ENCODE data around the gene AFF3. TPM values are rescaled to one million over a fixed set of nuclear protein-coding genes. Genes with fewer than 3 reads are reported as not detected.
"Not testable (repeated sequence)": the region's sequence is repeated elsewhere in the genome, so short reads cannot be mapped to it uniquely, and the experiment has no call there.

Gene AFF3
- total RNA-seq, 1 donor from 2014 or later, result not detected

DNA sequence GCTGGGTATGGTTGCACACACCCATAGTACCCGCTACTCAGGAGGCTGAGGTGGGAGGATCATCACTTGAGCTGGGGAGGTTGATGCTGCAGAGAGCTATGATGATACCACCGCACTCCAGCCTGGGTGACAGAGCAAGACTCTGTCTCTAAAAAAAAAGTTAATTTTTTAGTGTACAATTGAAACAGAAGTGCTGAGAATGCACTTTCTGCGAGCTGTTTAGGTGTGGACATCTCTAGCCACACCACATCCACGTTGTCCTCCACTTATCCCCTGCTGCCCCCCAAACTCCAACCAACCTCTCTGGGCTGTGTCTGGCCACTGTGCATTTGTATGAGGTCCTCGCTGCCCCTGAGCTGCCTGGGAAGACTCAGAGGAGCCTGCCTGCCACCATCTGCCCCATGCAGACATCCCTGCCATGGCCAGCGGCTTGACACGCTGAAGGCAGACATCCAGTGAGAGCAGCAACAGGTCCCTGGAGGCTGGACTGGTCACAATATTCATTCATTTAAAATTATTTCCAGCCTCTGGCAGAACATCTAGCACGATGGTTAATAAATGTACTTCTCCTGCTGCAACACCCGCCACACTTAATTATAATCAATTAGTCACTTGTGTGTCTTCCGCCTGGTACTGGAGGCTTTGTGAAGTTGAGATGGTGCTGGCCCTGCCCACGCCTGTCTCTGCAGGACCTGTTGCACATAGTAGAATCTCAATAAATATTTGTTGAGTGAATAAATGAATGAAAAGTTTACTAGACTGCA lies 3.7 kb upstream of the AFF3 start:
- DNase-seq, result no peak

DNA sequence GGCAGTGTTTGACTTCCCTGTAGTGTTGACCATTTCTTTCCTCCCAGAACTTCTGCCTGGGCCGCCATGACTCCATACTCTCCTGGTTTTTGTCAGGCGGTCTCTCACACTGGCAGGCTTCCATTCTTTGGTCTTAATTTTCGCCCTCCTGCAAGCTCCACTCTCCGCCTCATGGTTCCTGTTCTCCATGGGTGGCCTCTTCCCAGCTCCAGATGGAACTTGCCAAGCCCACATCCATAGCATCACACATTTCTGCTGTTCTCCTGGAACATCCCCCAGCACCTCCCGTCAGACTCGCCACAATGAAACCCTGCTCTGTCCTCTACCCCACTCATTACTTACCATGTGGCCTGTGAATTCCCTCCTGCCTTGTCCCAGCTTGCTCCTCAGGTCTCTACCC lies 896 bp upstream of the AFF3 start:
- DNase-seq, result no peak

DNA sequence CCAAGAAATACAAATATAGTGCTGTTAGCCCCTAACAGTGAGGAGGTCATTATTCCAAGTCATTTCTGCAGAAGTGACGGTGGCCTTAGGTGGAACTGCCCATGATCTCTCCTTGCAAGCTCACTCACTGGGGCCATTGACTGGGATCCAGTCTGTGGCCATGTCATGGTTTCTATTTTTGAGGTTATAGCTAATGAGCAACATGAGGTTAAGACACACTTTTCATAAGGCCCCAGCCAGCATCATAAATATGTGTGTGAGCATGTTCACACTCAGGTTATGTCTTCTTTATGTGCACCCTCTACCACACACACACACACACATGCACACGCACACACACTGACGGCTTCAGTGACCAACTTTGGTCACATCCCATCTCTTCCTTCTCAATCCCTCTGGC lies 484 bp downstream of the AFF3 start:
- DNase-seq, result no peak

DNA sequence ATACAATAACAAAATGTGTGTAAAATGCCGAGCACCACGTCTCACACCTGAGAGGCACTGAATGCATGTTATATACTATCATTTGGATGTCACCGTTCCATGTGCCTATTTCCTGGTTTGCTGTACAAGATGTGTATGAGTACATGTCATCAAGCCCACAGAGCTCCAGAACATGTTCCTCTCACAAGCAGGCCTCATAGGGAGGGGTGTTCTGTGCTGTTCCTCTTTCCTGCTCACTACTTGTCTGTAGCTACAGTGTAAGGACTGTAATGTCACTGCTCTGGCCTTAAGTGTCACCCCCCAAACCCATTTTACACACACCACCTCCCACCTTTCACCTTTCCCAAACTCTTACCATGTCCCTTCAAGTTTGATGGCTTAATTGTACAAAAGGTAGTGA lies 1.8 kb downstream of the AFF3 start:
- DNase-seq, result no peak

DNA sequence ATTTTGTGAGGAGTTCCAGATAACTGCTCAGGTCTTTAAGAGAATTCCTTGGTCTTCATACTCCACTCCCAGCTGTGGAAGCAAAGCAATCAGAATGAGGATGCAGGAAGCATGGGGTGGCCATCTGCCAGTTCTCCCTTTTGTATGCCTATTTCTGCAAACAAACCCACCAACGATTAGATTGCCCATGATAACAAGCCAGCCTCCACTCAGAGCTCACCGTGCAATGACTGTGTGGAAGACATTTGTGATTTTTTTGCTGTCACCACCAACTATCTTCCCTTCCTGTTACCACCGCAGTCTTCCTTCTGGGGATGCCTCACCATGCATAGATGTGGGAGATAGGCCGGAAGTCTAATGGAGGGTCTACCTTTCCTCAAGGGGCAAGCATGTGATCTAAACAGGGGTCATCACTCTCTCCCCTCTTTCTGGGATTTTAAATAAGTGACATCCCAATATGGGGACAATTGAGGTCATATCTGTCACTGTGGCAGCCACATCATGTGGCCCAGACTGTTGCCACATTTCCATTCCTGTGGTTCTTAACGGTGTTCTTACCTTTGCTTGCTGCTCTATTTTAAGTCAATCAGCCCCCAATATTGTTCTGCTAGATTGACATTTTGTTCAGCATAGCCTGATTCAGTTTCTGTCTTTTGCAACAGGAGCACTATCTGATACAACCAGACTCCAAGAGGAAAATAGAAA lies 4.4 kb downstream of the AFF3 start:
- no peak for DNase-seq

DNA sequence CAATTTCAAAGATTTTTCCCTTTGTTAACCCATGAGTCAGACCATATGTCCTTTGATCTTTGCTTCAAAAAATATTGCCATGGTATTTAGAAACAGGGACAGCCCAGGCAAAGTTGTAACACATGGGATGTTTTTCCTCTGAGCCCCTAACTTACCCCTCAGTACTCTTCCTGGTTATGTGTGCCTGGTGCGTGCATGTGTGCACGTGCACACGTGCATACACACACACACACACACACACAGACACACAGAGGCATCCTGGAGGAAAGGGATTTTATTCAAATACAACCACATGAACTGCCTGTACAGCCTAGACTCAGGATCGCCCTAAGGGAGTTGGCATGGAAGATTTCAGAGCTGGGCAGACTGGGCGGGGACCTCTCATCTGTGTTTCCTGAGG lies 5.1 kb downstream of the AFF3 start:
- no peak for DNase-seq

DNA sequence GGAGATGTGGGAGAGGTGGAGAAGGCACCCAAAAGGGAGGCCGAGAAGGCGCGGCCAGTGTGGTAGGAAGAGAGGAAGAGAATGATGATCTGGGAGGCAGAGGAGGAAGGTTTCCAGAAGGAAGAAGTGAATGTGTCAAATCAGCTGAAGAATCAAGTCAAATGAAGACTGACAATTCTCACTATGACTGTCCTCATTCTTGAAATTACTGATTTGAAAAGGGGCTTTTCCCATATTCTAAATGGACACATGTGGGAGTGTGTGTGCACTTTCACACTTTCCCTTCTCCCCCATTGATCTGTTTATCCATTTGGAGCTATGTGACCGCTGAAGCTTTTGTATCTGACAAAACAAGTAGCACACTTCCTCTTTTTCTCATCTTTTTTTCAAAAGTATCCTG lies 6.1 kb downstream of the AFF3 start:
- DNase-seq, result no peak

DNA sequence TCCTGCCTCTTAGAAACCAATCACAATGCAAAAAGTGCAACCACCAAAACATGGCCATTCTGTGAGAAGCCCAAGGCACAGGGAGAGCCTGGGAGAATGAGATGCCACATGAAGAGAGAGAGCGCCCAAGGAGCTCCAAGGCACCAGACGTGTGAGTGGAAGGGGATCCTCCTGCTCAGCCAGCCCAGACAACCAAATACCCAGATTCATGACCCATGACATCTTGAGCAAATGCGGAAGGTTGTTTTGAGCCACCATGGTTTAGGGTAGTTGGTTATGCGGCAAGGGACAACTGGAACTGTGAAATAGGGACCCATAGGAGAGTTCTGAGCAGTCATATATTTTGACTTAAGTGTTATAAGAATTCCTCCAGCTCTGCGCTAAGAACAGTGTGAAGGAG lies 7.0 kb downstream of the AFF3 start:
- DNase-seq, result no peak

DNA sequence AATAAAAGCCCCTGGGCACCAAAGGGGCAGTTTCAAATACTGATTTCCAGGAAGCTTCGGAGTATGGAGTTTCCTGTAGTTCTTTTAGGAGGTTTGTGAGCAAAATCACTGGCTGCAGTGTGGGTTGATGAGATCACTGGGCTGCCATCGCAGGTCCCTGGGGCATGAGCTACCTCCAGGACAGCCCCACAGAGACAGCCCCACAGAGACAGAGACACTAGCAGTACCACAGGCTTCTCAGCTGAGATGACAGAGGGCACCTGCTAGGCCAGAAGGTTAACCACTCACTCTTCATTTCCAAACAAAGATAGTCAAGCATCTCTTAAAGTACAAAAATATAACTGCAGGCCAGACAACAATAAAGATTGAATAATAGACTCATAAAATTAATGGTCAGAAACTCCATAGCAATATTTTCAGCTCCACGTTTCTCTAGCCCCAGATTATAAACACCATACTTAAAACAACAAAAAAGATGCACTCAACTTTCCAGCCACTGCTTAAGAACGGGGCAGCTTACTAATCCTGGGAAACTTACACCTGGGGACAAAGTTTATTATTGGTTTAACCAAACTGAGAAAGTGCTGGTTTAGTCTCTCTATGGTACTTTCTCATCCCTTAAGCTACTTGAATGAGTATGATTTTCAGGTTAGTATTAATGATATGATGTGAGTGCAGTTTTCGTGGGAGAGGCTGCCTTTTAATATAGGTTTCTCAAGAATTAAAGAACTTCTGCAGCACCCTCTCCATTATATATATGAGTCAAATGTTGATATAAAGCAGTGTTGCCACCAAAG lies 11.6 kb downstream of the AFF3 start:
- no peak for DNase-seq

DNA sequence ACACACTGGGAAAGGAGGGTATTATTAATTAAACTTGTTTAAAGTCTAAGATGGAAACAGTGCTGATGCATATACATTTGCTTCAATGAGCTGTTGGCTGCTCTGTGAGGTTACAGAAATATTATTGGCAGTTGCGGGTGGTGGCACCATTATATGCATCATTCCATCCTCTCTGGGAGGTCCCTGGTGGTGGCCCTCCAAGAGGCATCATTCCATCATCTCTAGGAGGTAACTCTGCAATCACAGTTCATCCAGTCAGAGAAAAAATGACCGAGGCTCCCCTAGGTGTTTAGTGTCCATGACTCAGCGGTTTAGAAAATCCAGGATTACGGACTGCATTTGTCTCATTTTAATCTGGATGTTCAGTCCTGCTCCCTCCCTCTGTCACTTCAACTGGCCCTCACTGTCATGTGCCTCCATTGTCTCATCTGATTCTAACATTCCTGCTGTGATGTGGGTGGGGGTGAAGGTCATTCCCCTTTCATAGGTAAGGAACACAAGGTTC lies 15.4 kb downstream of the AFF3 start:
- DNase-seq, result no peak

DNA sequence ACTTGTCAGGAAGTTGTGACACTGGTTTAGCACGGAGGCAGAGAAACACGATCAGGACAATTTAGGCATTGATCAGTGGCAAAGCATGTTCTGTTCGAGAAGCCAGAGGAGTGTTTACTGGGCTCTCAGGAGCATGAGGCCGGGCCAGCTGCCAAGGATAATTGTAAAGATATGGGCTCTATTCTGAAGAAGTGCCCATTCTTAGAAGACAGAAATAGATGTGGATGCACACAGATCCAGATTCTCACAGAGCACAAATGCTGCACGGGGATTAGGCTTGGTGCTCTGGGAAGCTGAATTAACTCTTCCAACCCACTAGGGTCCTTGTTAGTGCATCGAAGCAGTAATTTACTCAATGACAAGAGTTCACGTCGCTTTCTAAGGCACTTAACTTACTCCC lies 16.2 kb downstream of the AFF3 start:
- no peak for DNase-seq

DNA sequence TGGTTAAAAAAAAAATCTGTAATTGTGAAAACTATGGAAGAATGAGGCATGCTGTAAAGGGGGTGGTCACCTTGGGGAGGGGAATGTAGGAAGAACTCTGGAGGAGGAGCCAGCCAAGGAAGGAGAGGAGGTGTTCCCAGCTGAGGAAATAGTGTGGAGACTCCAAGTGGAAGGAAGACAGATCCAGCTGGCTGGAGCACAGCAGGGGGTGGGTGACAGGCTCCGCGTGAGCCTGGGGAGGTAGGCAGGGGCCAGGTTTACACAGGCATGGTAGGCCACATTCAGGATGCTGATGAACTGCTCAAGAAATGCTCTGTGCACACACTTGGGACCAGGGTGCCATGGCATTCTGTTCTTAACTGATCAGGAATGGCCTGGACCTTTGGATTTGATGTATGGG lies 16.8 kb downstream of the AFF3 start:
- DNase-seq, result no peak

DNA sequence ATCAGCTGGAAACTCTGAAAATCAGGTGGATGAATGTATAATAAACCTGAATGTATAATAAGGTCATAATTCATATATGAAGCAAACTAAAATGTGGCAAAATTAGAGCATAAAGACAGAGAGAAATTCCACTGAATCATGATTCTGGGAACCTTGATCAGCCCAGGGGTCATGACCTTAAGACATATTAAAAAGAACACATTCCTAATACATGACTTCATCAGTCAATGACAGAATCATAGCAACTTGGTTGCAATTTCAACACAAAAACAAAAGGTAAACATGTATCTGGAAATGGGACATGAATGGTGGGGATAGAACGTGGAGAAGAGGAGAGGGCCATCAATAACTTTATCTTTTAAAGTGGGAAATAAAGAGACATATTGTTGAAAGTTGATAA lies 17.6 kb downstream of the AFF3 start:
- peak; percentile 5 for DNase-seq

DNA sequence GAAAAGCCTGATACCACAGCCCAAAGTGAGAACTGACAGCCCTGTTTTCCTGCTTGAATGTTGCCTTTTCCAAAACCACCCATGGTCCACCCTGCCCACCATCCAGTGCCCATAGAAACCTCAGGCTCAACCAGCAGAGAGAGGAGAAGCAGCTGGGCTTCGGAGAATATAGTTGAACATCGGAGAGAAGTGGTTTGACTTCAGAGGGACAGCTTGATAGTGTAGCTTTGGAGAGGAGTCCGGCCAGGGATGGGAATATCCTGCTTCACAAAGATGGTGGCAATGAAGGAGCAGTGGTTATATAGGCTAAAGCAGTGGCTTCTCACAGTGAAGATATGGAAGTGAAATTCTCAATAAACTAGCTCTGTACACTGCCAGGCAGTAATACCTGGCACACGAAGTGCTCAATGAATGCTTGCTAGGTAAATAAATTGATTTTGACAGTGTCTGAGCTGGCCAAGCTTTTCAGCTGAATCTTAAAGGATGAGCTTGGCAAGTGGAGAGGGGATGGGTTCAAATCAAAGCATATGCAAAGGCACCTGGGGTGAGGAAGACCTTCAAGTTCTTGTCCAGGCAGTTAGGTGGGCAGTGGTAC lies 21.2 kb downstream of the AFF3 start:
- DNase-seq, result no peak

DNA sequence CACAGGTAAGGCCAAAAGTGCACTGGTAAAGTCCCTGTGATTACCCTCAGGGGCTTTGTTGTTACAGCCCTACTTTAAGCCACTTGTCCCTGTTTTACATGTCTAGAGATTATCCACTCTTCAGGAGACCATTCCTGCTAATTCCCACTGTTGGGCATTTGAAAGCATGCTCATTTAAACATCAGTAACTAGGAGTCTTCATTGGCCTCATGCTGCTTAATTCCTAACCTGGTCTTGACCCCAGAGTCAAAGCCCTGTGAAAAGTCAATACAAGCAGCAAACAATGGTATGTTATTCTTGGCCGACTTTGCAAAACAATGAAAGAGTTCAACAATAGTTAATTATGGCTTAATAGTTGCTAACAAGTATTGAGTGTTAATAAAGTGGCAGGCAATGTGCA lies 23.2 kb downstream of the AFF3 start:
- peak; percentile 2 for DNase-seq

DNA sequence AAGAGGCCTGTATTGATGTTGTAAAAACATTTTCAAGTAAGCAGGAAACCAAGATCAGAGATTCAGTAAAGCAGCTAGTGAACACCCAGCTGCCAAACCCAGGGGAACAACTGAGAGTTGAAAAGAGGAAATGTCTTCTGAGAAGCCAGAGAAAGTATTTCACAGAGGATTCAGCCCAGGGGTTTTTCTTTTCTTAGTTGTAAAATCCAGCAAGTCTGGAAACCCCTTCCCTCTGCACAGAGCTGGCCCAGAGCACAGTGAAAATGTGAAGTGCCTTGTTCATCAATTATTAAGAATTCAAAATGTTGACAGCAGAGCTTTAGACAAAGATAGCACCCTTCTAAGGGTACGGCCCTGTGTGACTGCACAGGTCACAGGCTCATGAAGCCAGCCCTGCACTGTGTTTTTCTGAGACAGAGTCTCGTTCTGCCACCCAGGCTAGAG lies 28.4 kb downstream of the AFF3 start:
- DNase-seq, result no peak

DNA sequence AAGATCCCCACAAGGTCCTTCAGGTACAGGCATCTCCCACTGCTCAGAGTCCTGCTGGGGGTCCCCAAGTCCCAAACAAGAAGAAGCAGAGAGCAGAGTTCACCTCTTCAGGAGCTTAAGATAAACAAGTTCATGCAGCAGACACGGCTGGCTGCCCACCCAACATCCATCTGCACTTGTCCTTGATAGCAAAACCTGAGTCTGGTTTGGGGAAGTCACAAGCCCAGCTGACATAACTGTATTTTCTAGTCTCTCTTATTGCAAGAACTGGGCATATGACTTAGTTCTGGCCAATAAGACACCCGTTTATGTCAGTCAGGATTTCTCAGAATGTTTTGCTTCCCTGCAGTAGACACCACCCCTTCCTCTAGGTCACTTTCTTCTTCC lies 31.8 kb downstream of the AFF3 start:
- DNase-seq, result no peak

DNA sequence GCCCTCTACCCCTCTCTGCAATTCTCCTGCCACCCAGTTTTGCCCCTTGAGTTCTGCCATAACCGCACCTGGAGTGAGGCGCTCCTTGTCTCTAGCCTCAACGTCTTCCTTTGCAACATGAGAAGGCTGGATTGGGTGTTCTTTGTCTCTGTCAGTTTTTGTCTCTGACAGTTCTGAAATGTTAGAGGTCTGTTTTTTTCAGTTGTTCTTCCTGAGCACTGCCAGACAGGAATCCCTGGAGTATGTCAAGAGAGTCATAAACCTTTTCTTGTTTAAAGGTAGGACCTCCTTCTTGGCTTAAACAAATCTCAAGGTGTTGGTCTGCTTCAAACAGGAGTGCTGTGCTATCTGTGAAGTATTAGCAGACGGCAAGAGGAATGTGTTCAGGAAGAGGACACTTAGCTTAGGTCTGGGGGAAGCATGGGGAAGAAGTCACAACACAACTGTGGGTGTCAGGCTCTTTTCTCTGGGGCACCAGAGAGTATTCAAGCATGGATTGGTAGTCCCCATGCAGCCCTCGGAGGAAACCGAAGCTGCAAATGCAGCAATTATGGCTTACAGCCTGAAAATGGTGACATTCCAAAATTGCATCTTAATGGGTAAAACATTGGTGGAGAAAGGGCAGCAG lies 32.3 kb downstream of the AFF3 start:
- DNase-seq, result no peak

DNA sequence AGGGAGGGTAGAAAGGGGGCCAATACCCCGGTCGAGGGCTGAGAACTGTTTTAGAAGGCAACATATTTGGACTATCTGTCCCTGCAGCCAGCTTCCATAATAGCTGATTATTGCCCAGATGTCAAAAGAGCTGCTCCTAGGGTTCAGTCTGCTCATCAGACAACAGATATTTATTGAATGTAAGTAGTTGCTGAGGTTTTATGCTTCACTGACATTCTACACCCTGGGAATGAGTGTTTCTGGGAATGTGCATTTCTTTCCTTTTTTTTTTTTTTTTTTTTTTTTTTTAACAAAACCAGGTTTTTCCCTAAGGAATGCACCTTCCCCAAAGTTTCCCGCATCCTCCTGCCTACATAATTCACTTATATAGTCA lies 33.8 kb downstream of the AFF3 start:
- DNase-seq, result not testable (repeated sequence)

DNA sequence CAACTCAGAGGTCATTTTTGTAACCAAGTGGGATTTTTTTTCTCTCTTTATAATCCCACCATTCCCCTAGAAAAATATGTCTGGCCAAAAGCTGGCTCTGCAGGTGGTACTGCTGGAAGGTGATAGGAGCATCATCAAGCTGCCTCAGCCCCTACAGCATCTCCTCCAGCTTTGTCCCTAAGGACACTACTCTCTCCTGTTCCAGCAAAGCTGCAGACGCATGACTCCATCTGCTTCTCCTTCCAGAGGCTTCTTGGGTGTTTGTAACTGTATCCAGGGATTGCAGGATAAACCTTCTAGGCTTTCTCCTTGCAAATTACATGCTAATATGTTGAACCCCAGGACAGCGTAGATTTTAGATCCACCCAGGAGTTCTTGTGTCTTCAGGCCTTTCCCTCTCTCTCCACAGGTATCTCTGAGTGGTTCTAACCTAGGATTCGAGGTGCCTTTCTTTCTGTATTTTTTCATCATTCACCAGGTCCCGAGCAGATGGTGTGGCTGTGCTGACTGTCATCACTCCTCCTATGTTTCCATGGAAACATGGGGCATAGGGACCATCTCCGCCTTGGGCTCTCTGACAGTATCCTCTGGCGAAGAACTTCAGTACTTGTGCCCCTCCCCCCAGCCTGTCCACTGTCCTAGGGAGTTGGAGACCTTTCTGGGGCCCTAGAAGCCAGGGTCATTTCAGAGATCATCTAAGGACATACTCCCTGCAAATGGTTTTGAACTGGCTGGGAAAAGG lies 34.3 kb downstream of the AFF3 start:
- DNase-seq, result no peak

DNA sequence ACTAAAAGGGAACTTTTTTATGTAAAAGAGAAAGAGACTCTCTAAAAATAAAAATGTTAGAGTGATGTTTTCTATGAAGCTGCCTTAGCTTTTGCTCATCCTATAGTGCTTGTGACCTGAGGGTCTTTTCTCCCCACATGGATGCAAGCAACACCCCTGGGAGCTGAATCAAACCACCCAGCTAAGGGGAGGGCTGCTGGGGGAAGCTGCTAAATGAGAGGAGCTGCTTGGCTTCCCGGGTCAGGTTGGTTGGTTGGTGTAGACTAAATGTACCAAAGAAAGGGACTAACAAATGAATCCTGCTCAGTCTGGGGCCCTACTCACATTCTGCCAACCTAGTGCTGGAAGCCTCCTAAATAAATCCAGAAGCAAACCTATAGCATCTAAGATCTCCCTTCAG lies 35.0 kb downstream of the AFF3 start:
- DNase-seq, result no peak

DNA sequence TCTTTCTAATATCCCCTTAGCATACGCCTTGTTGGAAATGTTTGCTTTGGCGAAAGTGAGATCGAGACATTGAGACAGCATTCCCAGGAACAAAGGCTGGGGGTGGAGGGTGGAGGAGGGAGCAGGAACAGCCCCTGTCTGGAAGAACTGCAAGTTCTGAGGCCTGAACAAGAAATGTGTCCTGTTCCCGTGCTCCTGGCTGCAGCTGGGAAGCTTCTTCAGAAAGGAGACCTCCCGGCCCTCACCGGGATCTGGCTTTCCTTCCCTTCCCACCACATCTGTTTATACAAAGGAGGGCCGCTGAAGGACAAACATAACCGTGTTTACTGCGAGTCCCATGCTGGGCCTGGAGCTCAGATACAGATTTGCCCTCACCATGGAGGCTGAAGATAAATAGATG lies 35.9 kb downstream of the AFF3 start:
- DNase-seq, result no peak
